Measurements from ENCODE around the gene BTBD10. TPM values are rescaled to one million over a fixed set of nuclear protein-coding genes. Genes with fewer than 3 reads are reported as not detected.

BTBD10 gene
- 34.7 and 35.4 TPM in 2 replicates for total RNA-seq
- 37.8 and 39.0 TPM in 2 replicates for polyA plus RNA-seq

- H3K27ac ChIP-seq, result peak within 1 kb of the TSS; percentile 84
- H3K27me3 ChIP-seq, result no peaks in the 10 kb centered on the region
- DNase-seq (ENCODE audit: low read depth in 1 of 2, low spot score in 1 of 2), result peak; percentile 96 to 97
- no peaks in the 10 kb centered on the region for H3K9me3 ChIP-seq (ENCODE audit: low read depth)
- peak within 1 kb of the TSS; percentile 65 for H3K4me3 ChIP-seq
- no peaks in the 10 kb centered on the region for H3K36me3 ChIP-seq
- peaks cover 3% of the 10 kb centered on the region for H3K4me1 ChIP-seq (ENCODE audit: low read depth)
- TF ChIP-seq CTCF (IDR thresholded peaks at IDR 0.05; ENCODE audit: low read depth, low read length), result no peak
These were observed at the start of gene BTBD10 for GRCh38 chr11:13462901-13463778. BTBD10 (minus strand) TSS chr11:13463222; CDS start chr11:13445124, 18,098 bp downstream.

DNA sequence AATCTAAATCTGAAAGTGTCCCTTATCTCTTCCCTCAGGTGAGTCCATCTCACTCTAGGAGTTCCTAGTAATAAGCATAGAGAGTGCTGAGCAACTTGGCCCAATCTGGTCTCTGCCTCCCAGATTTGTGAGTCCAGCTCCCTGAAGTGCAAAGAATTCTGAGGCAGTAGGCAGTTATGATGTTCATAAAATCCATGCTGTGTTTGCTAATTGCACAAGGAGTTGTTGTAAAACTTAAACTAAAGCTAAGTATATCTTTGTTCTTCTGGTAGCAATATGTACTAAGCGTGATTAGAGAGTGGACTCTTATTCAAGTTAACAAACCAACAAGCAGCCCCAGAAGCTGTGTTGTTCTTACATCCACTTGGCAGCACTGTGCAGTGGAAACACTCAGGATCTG, 40.4 kb upstream of the BTBD10 start:
- H3K4me3 ChIP-seq, result no peak overlapping the region
- no peak overlapping the region for H3K27ac ChIP-seq
- DNase-seq (ENCODE audit: low read depth in 1 of 2, low spot score in 1 of 2), result no peak
- no peaks in the 10 kb centered on the region for H3K27me3 ChIP-seq
- H3K9me3 ChIP-seq (ENCODE audit: low read depth), result no peaks in the 10 kb centered on the region
- no peak for TF ChIP-seq CTCF (IDR thresholded peaks at IDR 0.05; ENCODE audit: low read depth, low read length)
- H3K36me3 ChIP-seq, result no peaks in the 10 kb centered on the region
- H3K4me1 ChIP-seq (ENCODE audit: low read depth), result no peaks in the 10 kb centered on the region

DNA sequence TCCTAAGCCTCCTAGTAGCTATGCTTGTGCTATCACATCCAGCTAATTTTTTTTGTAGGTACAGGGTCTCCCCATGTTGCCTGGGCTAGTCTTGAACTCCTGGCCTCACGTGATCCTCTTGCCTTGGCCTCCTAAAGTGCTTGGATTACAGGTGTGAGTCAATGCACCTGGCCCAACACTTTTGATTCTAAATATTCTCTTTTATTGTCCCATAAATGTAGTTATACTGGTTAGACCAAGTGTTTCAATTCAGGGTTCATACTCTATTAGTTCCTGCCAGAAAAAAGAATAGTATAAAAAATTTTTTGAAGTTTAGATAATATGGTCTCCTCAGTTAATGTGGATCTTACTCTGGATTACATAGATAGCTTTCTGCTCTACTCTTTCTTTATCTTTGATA, 39.5 kb upstream of the BTBD10 start:
- Histone ChIP-seq H3K4me3 (no peak overlapping the region), H3K36me3 (no peaks in the 10 kb centered on the region), H3K27me3 (no peaks in the 10 kb centered on the region), H3K9me3 (ENCODE audit: low read depth) (no peaks in the 10 kb centered on the region), H3K4me1 (ENCODE audit: low read depth) (no peaks in the 10 kb centered on the region), H3K27ac (no peak overlapping the region)
- DNase-seq (ENCODE audit: low read depth in 1 of 2, low spot score in 1 of 2), result no peak
- no peak for TF ChIP-seq CTCF (IDR thresholded peaks at IDR 0.05; ENCODE audit: low read depth, low read length)

DNA sequence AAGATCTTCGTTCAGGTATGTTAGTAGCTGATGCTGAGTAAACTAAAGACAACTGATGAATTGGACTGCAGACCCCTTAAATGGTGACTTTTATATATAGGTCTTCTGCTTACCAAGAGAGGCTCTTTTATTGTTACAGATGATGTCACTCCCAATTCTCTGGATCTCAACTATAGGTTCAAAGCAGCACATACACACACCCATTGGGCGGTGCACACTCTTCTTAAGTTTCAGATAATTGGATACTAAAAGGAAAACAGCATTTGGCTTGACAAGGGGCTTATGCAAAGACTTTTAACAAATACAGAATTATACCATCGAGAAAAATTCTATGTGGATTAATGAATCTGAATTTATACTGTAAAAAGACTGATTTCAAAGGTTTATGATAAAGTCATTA, 32.9 kb upstream of the BTBD10 start, which contains the start of gene PTH:
Gene PTH, minus strand, starts transcription at position 69 of the 400 bp plus-strand sequence. CDS start 3,142 bp downstream, outside the sequence.
- no peak for DNase-seq (ENCODE audit: low read depth in 1 of 2, low spot score in 1 of 2)
- H3K36me3 ChIP-seq, result no peaks in the 10 kb centered on the region
- H3K4me3 ChIP-seq, result no peak within 1 kb of the TSS
- H3K9me3 ChIP-seq (ENCODE audit: low read depth), result no peaks in the 10 kb centered on the region
- H3K27ac ChIP-seq, result no peak within 1 kb of the TSS
- H3K27me3 ChIP-seq, result no peaks in the 10 kb centered on the region
- no peak for TF ChIP-seq CTCF (IDR thresholded peaks at IDR 0.05; ENCODE audit: low read depth, low read length)
- H3K4me1 ChIP-seq (ENCODE audit: low read depth), result no peaks in the 10 kb centered on the region

- H3K9me3 ChIP-seq (ENCODE audit: low read depth), result no peaks in the 10 kb centered on the region
- DNase-seq (ENCODE audit: low read depth in 1 of 2, low spot score in 1 of 2), result no peak
- no peak overlapping the region for H3K27ac ChIP-seq
- no peak overlapping the region for H3K4me3 ChIP-seq
- TF ChIP-seq CTCF (IDR thresholded peaks at IDR 0.05; ENCODE audit: low read depth, low read length), result no peak
- H3K4me1 ChIP-seq (ENCODE audit: low read depth), result no peaks in the 10 kb centered on the region
- H3K36me3 ChIP-seq, result no peaks in the 10 kb centered on the region
- H3K27me3 ChIP-seq, result no peaks in the 10 kb centered on the region
These were observed 31.0 kb upstream of the BTBD10 start for GRCh38 chr11:13494051-13494450.
